ENCODE data around the gene GET4.

DNA sequence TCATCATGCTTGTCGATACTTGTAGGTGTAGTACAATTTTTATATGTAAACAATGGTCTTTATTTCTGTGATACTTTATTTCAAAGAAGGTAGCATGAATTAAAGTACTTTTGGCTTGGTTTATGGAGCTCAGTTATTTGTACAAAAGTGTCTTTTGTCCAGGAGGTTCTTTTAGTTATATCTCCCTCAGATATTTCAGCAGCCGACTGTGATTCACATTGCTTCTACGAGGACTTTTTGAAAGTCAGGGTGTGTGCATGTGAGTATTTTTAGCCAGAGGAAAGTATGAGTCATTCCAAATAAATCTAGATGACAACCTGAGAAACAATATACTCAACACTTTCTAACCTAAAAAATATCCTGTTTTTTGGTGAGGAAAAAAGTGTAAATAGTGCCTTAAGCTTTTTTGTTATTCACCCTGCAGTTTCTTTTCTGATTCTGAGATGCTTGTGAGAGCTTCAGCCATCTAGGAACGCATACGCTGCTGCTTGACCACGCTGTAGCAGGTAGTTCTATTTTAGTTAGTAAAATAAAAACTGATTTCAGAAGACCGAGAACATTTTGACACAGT lies 44.7 kb upstream of the GET4 start:
- TF ChIP-seq, protein P1, sequence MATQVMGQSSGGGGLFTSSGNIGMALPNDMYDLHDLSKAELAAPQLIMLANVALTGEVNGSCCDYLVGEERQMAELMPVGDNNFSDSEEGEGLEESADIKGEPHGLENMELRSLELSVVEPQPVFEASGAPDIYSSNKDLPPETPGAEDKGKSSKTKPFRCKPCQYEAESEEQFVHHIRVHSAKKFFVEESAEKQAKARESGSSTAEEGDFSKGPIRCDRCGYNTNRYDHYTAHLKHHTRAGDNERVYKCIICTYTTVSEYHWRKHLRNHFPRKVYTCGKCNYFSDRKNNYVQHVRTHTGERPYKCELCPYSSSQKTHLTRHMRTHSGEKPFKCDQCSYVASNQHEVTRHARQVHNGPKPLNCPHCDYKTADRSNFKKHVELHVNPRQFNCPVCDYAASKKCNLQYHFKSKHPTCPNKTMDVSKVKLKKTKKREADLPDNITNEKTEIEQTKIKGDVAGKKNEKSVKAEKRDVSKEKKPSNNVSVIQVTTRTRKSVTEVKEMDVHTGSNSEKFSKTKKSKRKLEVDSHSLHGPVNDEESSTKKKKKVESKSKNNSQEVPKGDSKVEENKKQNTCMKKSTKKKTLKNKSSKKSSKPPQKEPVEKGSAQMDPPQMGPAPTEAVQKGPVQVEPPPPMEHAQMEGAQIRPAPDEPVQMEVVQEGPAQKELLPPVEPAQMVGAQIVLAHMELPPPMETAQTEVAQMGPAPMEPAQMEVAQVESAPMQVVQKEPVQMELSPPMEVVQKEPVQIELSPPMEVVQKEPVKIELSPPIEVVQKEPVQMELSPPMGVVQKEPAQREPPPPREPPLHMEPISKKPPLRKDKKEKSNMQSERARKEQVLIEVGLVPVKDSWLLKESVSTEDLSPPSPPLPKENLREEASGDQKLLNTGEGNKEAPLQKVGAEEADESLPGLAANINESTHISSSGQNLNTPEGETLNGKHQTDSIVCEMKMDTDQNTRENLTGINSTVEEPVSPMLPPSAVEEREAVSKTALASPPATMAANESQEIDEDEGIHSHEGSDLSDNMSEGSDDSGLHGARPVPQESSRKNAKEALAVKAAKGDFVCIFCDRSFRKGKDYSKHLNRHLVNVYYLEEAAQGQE (IDR thresholded peaks at IDR 0.05) = peak; percentile 37
- TF ChIP-seq YY1 (IDR thresholded peaks at IDR 0.05) (no peak), RXRA (IDR thresholded peaks at IDR 0.05) (peak in 1 of 2 donors; percentile 21), EGR1 (IDR thresholded peaks at IDR 0.05; ENCODE audit: low read depth in 2 of 2) (peak in 1 of 2 donors; percentile 79), SP1 (IDR thresholded peaks at IDR 0.05) (no peak), GABPA (IDR thresholded peaks at IDR 0.05 in 1 of 2, conservative IDR thresholded peaks at IDR 0.05 in 1 of 2) (no peak), RAD21 (IDR thresholded peaks at IDR 0.05) (no peak), TAF1 (conservative IDR thresholded peaks at IDR 0.05) (no peak), JUND (IDR thresholded peaks at IDR 0.05) (peak; percentile 99 to 100)
- TF ChIP-seq, protein P2, sequence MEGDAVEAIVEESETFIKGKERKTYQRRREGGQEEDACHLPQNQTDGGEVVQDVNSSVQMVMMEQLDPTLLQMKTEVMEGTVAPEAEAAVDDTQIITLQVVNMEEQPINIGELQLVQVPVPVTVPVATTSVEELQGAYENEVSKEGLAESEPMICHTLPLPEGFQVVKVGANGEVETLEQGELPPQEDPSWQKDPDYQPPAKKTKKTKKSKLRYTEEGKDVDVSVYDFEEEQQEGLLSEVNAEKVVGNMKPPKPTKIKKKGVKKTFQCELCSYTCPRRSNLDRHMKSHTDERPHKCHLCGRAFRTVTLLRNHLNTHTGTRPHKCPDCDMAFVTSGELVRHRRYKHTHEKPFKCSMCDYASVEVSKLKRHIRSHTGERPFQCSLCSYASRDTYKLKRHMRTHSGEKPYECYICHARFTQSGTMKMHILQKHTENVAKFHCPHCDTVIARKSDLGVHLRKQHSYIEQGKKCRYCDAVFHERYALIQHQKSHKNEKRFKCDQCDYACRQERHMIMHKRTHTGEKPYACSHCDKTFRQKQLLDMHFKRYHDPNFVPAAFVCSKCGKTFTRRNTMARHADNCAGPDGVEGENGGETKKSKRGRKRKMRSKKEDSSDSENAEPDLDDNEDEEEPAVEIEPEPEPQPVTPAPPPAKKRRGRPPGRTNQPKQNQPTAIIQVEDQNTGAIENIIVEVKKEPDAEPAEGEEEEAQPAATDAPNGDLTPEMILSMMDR (IDR thresholded peaks at IDR 0.05; ENCODE audit: low read depth, low read length, missing input control) = no peak
- TF ChIP-seq, protein P3, sequence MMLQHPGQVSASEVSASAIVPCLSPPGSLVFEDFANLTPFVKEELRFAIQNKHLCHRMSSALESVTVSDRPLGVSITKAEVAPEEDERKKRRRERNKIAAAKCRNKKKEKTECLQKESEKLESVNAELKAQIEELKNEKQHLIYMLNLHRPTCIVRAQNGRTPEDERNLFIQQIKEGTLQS (IDR thresholded peaks at IDR 0.05) = peak; percentile 82
- TF ChIP-seq, protein P4, sequence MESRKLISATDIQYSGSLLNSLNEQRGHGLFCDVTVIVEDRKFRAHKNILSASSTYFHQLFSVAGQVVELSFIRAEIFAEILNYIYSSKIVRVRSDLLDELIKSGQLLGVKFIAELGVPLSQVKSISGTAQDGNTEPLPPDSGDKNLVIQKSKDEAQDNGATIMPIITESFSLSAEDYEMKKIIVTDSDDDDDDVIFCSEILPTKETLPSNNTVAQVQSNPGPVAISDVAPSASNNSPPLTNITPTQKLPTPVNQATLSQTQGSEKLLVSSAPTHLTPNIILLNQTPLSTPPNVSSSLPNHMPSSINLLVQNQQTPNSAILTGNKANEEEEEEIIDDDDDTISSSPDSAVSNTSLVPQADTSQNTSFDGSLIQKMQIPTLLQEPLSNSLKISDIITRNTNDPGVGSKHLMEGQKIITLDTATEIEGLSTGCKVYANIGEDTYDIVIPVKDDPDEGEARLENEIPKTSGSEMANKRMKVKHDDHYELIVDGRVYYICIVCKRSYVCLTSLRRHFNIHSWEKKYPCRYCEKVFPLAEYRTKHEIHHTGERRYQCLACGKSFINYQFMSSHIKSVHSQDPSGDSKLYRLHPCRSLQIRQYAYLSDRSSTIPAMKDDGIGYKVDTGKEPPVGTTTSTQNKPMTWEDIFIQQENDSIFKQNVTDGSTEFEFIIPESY (IDR thresholded peaks at IDR 0.05) = no peak
- TF ChIP-seq, protein P5, sequence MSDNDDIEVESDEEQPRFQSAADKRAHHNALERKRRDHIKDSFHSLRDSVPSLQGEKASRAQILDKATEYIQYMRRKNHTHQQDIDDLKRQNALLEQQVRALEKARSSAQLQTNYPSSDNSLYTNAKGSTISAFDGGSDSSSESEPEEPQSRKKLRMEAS (IDR thresholded peaks at IDR 0.05) = no peak
